K562 (cell line): ENCODE results near the gene CSH1. TPM values are rescaled to one million over a fixed set of nuclear protein-coding genes. Genes with fewer than 3 reads are reported as not detected.
"Not testable (repeated sequence)": the region's sequence is repeated elsewhere in the genome, so short reads cannot be mapped to it uniquely, and the experiment has no call there.

ENCODE experiments used
- ATAC-seq: fragments of 200-7000 bp; cut with Tn5 transposase; 3 replicates; pipeline ENCODE4 v1.9.1; 2020; ENCODE audit warnings: moderate library complexity
- BruUV-seq: library from RNA; stranded (reverse); fragments of 400-500 nt; replicated peaks from 2 replicates; lab custom pipeline; 2021; lab: Mats Ljungman, UMichigan
- CTCF ChIA-PET: fragments of 300-600 bp; formaldehyde crosslinking; extraction: SDS; loops from one replicate; lab custom pipeline; 2021; ENCODE audit warnings: low intra/inter-chr PET ratio; lab: Yijun Ruan, JAX
- POLR2A ChIA-PET: fragments of 300-600, 350-650 bp; sonication (Branson Sonifier 250); formaldehyde crosslinking; extraction: SDS; loops from one replicate; lab custom pipeline; 2021; ENCODE audit warnings: antibody characterized with exemption, inconsistent platforms; lab: Yijun Ruan, JAX
- DNase-seq, 4 experiments: peaks; one replicate each; pipeline versions ENCODE4 v3.0.0 to v3.0.0-alpha.2; 2011 to 2018; ENCODE audit warnings: low spot score in 3 of 4, mixed read lengths in 3 of 4; ENCODE audit errors: extremely low read depth in 1 of 4
- FAIRE-seq: peaks from 2 replicates; lab custom pipeline; 2011; peaks lifted over from hg19 to GRCh38; lab: Jason Lieb, UNC
- H2AFZ ChIP-seq: 2 replicates; pipeline ENCODE4 v1.6.0; 2011; ENCODE audit warnings: low read depth, low read length, control low read depth, inconsistent platforms
- H3K27ac ChIP-seq: fragments of 200-600 bp; 3 replicates; pipeline ENCODE4 v1.8.0; 2011; ENCODE audit warnings: low read depth, mild to moderate bottlenecking, control low read depth, inconsistent platforms, low read length, moderate library complexity, mixed read lengths; ENCODE audit errors: extremely low read depth
- H3K27me3 ChIP-seq, 2 experiments: fragments of 300-600 bp in 1 of 2; 2 replicates in 1 of 2; 3 replicates in 1 of 2; pipeline versions ENCODE4 v1.6.0 to v1.8.0; 2011; ENCODE audit warnings: inconsistent platforms in 2 of 2, low read length in 2 of 2, mild to moderate bottlenecking in 1 of 2, mixed read lengths in 1 of 2, moderate library complexity in 1 of 2; ENCODE audit not compliant: control insufficient read depth in 2 of 2, insufficient read depth in 2 of 2
- H3K36me3 ChIP-seq: fragments of 300-600 bp; 3 replicates; pipeline ENCODE4 v1.8.0; 2011; ENCODE audit warnings: mild to moderate bottlenecking, low read length, inconsistent platforms; ENCODE audit not compliant: control insufficient read depth, insufficient read depth
- H3K4me1 ChIP-seq, 2 experiments: fragments of 200-600 bp in 1 of 2; replicated peaks in 1 of 2; 2 replicates in 1 of 2; 3 replicates in 1 of 2; pipeline versions ENCODE4 v1.5.1 to v1.8.0; 2011; ENCODE audit warnings: inconsistent platforms in 2 of 2, low read length in 2 of 2, mild to moderate bottlenecking in 1 of 2, mixed read lengths in 1 of 2, moderate library complexity in 1 of 2; ENCODE audit not compliant: control insufficient read depth in 2 of 2, insufficient read depth in 2 of 2
- H3K4me2 ChIP-seq: 2 replicates; pipeline ENCODE4 v1.6.1; 2011; ENCODE audit warnings: low read length, control low read depth, inconsistent platforms, mixed read lengths; ENCODE audit not compliant: insufficient read depth
- H3K4me3 ChIP-seq: fragments of 200-600 bp; sonication (generic), shearing (Covaris generic); 2 replicates; pipeline ENCODE4 v1.5.1; 2016; ENCODE audit warnings: control low read depth, inconsistent platforms
- H3K79me2 ChIP-seq: fragments of 200-600 bp; 3 replicates; pipeline ENCODE4 v1.8.0; 2011; ENCODE audit warnings: low read length, inconsistent platforms; ENCODE audit not compliant: control insufficient read depth, insufficient read depth
- H3K9ac ChIP-seq, 2 experiments: 2 replicates each; pipeline versions ENCODE4 v1.6.0 to v1.6.1; 2011; ENCODE audit warnings: low read depth in 2 of 2, low read length in 2 of 2, control low read depth in 1 of 2, inconsistent platforms in 1 of 2, mild to moderate bottlenecking in 1 of 2, mixed read lengths in 1 of 2; ENCODE audit not compliant: insufficient read depth in 1 of 2
- H3K9me1 ChIP-seq: one replicate; pipeline ENCODE4 v1.6.0; 2011; ENCODE audit warnings: inconsistent platforms, mild to moderate bottlenecking, low read length, moderate library complexity; ENCODE audit not compliant: control insufficient read depth, insufficient read depth
- H3K9me3 ChIP-seq: replicated peaks from 2 replicates; pipeline ENCODE4 v1.5.1; 2011; ENCODE audit warnings: low read depth, low read length, inconsistent platforms; ENCODE audit not compliant: control insufficient read depth, insufficient read depth
- H4K20me1 ChIP-seq: replicated peaks from 2 replicates; pipeline ENCODE4 v1.6.1; 2011; ENCODE audit warnings: low read length, inconsistent platforms, mixed read lengths; ENCODE audit not compliant: control insufficient read depth, insufficient read depth
- WGBS: fragments of 100-300 bp; shearing (Covaris generic); methylation state at CpG from one replicate; pipeline ENCODE4 v1.1.6; 2016; ENCODE audit warnings: low coverage, mixed read lengths; ENCODE audit not compliant: insufficient coverage; ENCODE audit errors: missing lambda C conversion rate; 5-methylcytosine and 5-hydroxymethylcytosine counted together
- in situ Hi-C: fragments of 300-500 bp; cut with MboI; formaldehyde crosslinking; loops from 4 replicates; pipeline ENCODE4 v1.15.0; 2018; ENCODE audit warnings: inconsistent platforms, mixed read lengths
- intact Hi-C: fragments of 100-400 bp; cut with micrococcal nuclease; formaldehyde crosslinking; loops from 2 replicates; pipeline ENCODE4 v1.14.2; 2022
- polyA plus RNA-seq, 8 experiments: library from polyadenylated mRNA; depleted of rRNA in 4 of 8; stranded (reverse) in 5 of 8; unstranded in 3 of 8; fragments of >200 nt; fragmentation: Nextera tagmentation in 2 of 8; fragmentation: Illumina TruSeq in 1 of 8; extraction: Ambion mirVana in 2 of 8; extraction: Trizol in 1 of 8; gene quantifications; 2 replicates each; pipeline versions ENCODE4 v1.2.1 to v1.2.3, GENCODE V29; 2011 to 2014; ENCODE audit warnings: inconsistent platforms in 1 of 8, missing spikeins in 1 of 8
- total RNA-seq, 7 experiments: library from RNA; depleted of rRNA in 6 of 7; stranded (reverse); fragments of >200 nt in 6 of 7; fragmentation: Illumina TruSeq in 2 of 7; extraction: Trizol in 2 of 7; gene quantifications; 2 replicates each; pipeline versions ENCODE4 v1.2.1 to v1.2.3, GENCODE V29; 2011 to 2021; ENCODE audit warnings: low replicate concordance in 1 of 7
- TF ChIP-seq, protein P1 (sequence below): fragments of 250-450 bp; sonication (Bioruptor Pico); IDR thresholded peaks from 2 replicates; pipeline ENCODE4 v1.4.0; 2020; ENCODE audit warnings: mild to moderate bottlenecking, moderate library complexity

The CSH1 gene
- total and polyA plus RNA-seq, 9 of the 15 experiments (the other 6 are each of a cell fraction or from before 2014, with no cell fraction given) = not detected

DNA sequence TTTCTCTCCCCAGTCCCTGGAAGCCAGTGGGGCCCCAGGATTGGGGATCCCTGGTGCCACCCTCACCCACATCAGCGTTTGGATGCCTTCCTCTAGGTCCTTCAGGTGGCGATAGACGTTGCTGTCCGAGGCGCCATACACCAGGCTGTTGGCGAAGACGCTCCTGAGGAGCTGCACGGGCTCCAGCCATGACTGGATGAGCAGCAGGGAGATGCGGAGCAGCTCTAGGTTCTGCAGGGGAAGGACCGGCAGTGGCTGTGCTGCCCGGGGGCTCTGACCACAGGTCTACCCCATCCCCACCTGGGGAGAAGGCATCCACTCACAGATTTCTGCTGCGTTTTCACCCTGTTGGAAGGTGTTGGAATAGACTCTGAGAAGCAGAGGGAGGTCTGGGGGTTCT is 15.7 kb downstream of the CSH1 start:
- H3K4me2 ChIP-seq = no peak overlapping the region
- intact Hi-C loops (no loop called here), in situ Hi-C loops (no loop called here)
- 34% methylated on average over 12 of the region's 12 CpGs for WGBS
- H3K9me1 ChIP-seq = no peaks in the 10 kb centered on the region
- ATAC-seq (no peak), FAIRE-seq (no peak)
- H2AFZ ChIP-seq = no peak overlapping the region
- H3K4me1 ChIP-seq = peaks cover 0 to 3% of the 10 kb centered on the region in 2 experiments; a peak in 2 of 5 replicates
- H3K27me3 ChIP-seq = peaks cover 5 to 46% of the 10 kb centered on the region in 2 experiments; a peak in 3 of 5 replicates
- H3K4me3 ChIP-seq = no peak overlapping the region
- BruUV-seq = no TSS peak
- TF ChIP-seq, protein P1, sequence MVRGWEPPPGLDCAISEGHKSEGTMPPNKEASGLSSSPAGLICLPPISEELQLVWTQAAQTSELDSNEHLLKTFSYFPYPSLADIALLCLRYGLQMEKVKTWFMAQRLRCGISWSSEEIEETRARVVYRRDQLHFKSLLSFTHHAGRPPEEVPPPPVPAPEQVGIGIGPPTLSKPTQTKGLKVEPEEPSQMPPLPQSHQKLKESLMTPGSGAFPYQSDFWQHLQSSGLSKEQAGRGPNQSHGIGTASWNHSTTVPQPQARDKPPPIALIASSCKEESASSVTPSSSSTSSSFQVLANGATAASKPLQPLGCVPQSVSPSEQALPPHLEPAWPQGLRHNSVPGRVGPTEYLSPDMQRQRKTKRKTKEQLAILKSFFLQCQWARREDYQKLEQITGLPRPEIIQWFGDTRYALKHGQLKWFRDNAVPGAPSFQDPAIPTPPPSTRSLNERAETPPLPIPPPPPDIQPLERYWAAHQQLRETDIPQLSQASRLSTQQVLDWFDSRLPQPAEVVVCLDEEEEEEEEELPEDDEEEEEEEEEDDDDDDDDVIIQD = no peak
- TF ChIP-seq, all 486 proteins: peak for 0
- DNase-seq = no peak
- Histone ChIP-seq H3K36me3 (no peaks in the 10 kb centered on the region), H3K27ac (no peak overlapping the region), H3K79me2 (no peaks in the 10 kb centered on the region), H4K20me1 (no peaks in the 10 kb centered on the region), H3K9me3 (no peaks in the 10 kb centered on the region), H3K9ac (no peak overlapping the region)
- POLR2A ChIA-PET = interaction anchor here (0.8 to 1.5 kb wide), 4 partner anchors 18 to 265 kb away, joined by 3 to 5 read pairs (median 4); no protein-coding TSS in a partner anchor
- CTCF ChIA-PET = no interaction called here

DNA sequence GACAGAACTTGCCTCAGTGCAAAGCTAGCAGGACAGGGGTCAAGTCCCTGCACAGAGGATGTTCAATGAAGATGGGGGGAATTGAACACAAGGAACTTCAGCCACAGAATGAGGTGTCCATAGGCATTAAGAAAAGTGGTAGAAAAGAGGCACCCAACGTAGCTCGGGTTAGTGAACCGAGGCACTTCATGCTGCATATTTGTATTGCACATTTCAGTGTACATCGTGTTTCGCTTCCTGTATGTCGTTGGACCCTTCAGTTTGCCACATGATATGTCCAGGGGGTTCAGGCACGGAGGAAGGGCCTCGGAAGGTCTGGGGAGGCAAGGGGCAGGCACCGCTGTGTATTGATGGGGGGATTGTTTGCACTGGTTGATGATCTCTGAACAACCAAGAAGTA is 18.0 kb downstream of the CSH1 start:
- H3K27ac ChIP-seq, H3K79me2 ChIP-seq, H3K4me3 ChIP-seq, H3K4me2 ChIP-seq, H3K9me3 ChIP-seq, H4K20me1 ChIP-seq, H3K9ac ChIP-seq, CTCF ChIA-PET, BruUV-seq, H3K4me1 ChIP-seq, in situ Hi-C loops, FAIRE-seq, H2AFZ ChIP-seq, DNase-seq, H3K9me1 ChIP-seq, H3K36me3 ChIP-seq, ATAC-seq, intact Hi-C loops: not testable (repeated sequence)
- WGBS = 5% methylated on average over 9 of the region's 9 CpGs
- POLR2A ChIA-PET = interaction anchor here (1.2 kb wide), 1 partner anchor 17 kb away, joined by 3 read pairs; no protein-coding TSS in a partner anchor
- peaks cover 5 to 35% of the 10 kb centered on the region in 2 experiments; a peak in 3 of 5 replicates for H3K27me3 ChIP-seq
